ENCODE data around the gene TRAF6. TPM values are rescaled to one million over a fixed set of nuclear protein-coding genes. Genes with fewer than 3 reads are reported as not detected.

The TRAF6 gene
- total RNA-seq, 2 donors from 2014 or later = 10.3 to 19.0 TPM

GRCh38 chr11:36459046-36459445 is 51.0 kb downstream of the TRAF6 start:
- TF ChIP-seq POLR2AphosphoS5 (IDR thresholded peaks at IDR 0.05) = no peak
- no peak for TF ChIP-seq POLR2A (IDR thresholded peaks at IDR 0.05)
- no peak for TF ChIP-seq CTCF (IDR thresholded peaks at IDR 0.05)
- DNase-seq (ENCODE audit: low spot score) = no peak
- H3K4me3 ChIP-seq = no peak overlapping the region
- WGBS = 94% methylated on average over 7 of the region's 7 CpGs
- intact Hi-C loops (cut with DNase I) = no loop called here
- no peak overlapping the region for H3K27ac ChIP-seq
- H3K36me3 ChIP-seq = no peaks in the 10 kb centered on the region
- H3K27me3 ChIP-seq (replicated peaks; ENCODE audit: insufficient read depth) = peaks cover 11% of the 10 kb centered on the region
- H3K4me1 ChIP-seq (replicated peaks) = no peaks in the 10 kb centered on the region
- H3K9me3 ChIP-seq = no peaks in the 10 kb centered on the region

GRCh38 chr11:36458129-36458915 is 51.8 kb downstream of the TRAF6 start:
- 74% methylated on average over 8 of the region's 8 CpGs for WGBS

GRCh38 chr11:36456156-36456555 is 53.9 kb downstream of the TRAF6 start:
- no peak for DNase-seq (ENCODE audit: low spot score)
- Histone ChIP-seq H3K4me3 (no peak overlapping the region), H3K9me3 (no peaks in the 10 kb centered on the region), H3K36me3 (no peaks in the 10 kb centered on the region), H3K27ac (peak overlapping the region in 1 of 2 donors; percentile 18), H3K27me3 (replicated peaks; ENCODE audit: insufficient read depth) (peaks cover 7% of the 10 kb centered on the region), H3K4me1 (replicated peaks) (no peaks in the 10 kb centered on the region)
- 79% methylated on average over 6 of the region's 6 CpGs for WGBS
- intact Hi-C loops (cut with DNase I) = no loop called here
- no peak for TF ChIP-seq CTCF (IDR thresholded peaks at IDR 0.05)

More at GRCh38 chr11:36458129-36458915, 51.8 kb downstream of the TRAF6 start:
- Histone ChIP-seq H3K9me3 (no peaks in the 10 kb centered on the region), H3K4me1 (replicated peaks) (no peaks in the 10 kb centered on the region), H3K27me3 (replicated peaks; ENCODE audit: insufficient read depth) (peaks cover 9% of the 10 kb centered on the region), H3K4me3 (no peak overlapping the region), H3K27ac (no peak overlapping the region), H3K36me3 (no peaks in the 10 kb centered on the region)
- TF ChIP-seq CTCF (IDR thresholded peaks at IDR 0.05) (no peak), POLR2AphosphoS5 (IDR thresholded peaks at IDR 0.05) (no peak)
- intact Hi-C loops (cut with DNase I) = no loop called here
- no peak for DNase-seq (ENCODE audit: low spot score)

GRCh38 chr11:36455658-36456111 is 54.4 kb downstream of the TRAF6 start:
- no peak for TF ChIP-seq POLR2AphosphoS5 (IDR thresholded peaks at IDR 0.05)
- TF ChIP-seq CTCF (IDR thresholded peaks at IDR 0.05) = no peak
- no peak for TF ChIP-seq POLR2A (IDR thresholded peaks at IDR 0.05)
- Histone ChIP-seq H3K27me3 (replicated peaks; ENCODE audit: insufficient read depth) (peaks cover 7% of the 10 kb centered on the region), H3K4me1 (replicated peaks) (no peaks in the 10 kb centered on the region), H3K9me3 (no peaks in the 10 kb centered on the region), H3K36me3 (no peaks in the 10 kb centered on the region), H3K27ac (peak overlapping the region in 1 of 2 donors; percentile 31), H3K4me3 (no peak overlapping the region)
- 57% methylated on average over 11 of the region's 11 CpGs for WGBS
- intact Hi-C loops (cut with DNase I) = no loop called here
- DNase-seq (ENCODE audit: low spot score) = no peak

Data from prostate gland (tissue), 2 donors.